Measurements from ENCODE around the gene CACNA2D2. TPM values are rescaled to one million over a fixed set of nuclear protein-coding genes. Genes with fewer than 3 reads are reported as not detected.
"Not testable (repeated sequence)": the region's sequence is repeated elsewhere in the genome, so short reads cannot be mapped to it uniquely, and the experiment has no call there.

The CACNA2D2 gene
- total RNA-seq, 2 experiments from 2014 or later, result 0.78 to 0.95 TPM

GRCh38 chr3:50524746-50525145, 21.3 kb upstream of the CACNA2D2 start:
- POLR2A ChIA-PET, result no interaction called here
- CTCF ChIA-PET, result interaction anchor here (2.9 kb wide), 1 partner anchor 18 kb away, joined by 12 read pairs; no protein-coding TSS in a partner anchor
- Mint-ChIP-seq H3K4me3 (no peak overlapping the region), H3K36me3 (ENCODE audit: low read depth) (no peaks in the 10 kb centered on the region), H3K4me1 (ENCODE audit: low read depth) (peaks cover 8% of the 10 kb centered on the region), H3K27ac (no peak overlapping the region), H3K27me3 (ENCODE audit: low read depth) (peaks cover 12% of the 10 kb centered on the region), H3K9me3 (ENCODE audit: insufficient read depth) (no peaks in the 10 kb centered on the region)
- DNase-seq (no peak), ATAC-seq (no peak)

- Mint-ChIP-seq H3K27ac (no peak overlapping the region), H3K4me1 (ENCODE audit: low read depth) (peaks cover 17% of the 10 kb centered on the region), H3K9me3 (ENCODE audit: insufficient read depth) (no peaks in the 10 kb centered on the region), H3K27me3 (ENCODE audit: low read depth) (peaks cover 4% of the 10 kb centered on the region), H3K4me3 (no peak overlapping the region), H3K36me3 (ENCODE audit: low read depth) (no peaks in the 10 kb centered on the region)
- ChIA-PET POLR2A (no interaction called here), CTCF (interaction anchor here (0.9 to 1.3 kb wide), 3 partner anchors 10 to 93 kb away, joined by 3 read pairs; partner anchors contain the start of gene MAPKAPK3)
- ATAC-seq (no peak), DNase-seq (no peak)
These were observed 19.9 kb upstream of the CACNA2D2 start for GRCh38 chr3:50523279-50523811.

GRCh38 chr3:50521572-50521971, 18.1 kb upstream of the CACNA2D2 start:
- ChIA-PET CTCF (interaction anchor here (1.1 to 2.2 kb wide), 2 partner anchors 83 to 92 kb away, joined by 3 to 8 read pairs; no protein-coding TSS in a partner anchor), POLR2A (no interaction called here)
- Mint-ChIP-seq H3K36me3 (ENCODE audit: low read depth) (no peaks in the 10 kb centered on the region), H3K9me3 (ENCODE audit: insufficient read depth) (no peaks in the 10 kb centered on the region), H3K27ac (no peak overlapping the region), H3K27me3 (ENCODE audit: low read depth) (peaks cover 6% of the 10 kb centered on the region), H3K4me1 (ENCODE audit: low read depth) (peaks cover 17% of the 10 kb centered on the region), H3K4me3 (no peak overlapping the region)
- no peak for DNase-seq
- ATAC-seq, result no peak

- H3K4me3 Mint-ChIP-seq, result no peak overlapping the region
- peaks cover 12% of the 10 kb centered on the region for H3K4me1 Mint-ChIP-seq (ENCODE audit: low read depth)
- no peaks in the 10 kb centered on the region for H3K9me3 Mint-ChIP-seq (ENCODE audit: insufficient read depth)
- peaks cover 6% of the 10 kb centered on the region for H3K27me3 Mint-ChIP-seq (ENCODE audit: low read depth)
- CTCF ChIA-PET, result interaction anchor here (2.2 kb wide), 1 partner anchor 93 kb away, joined by 8 read pairs; no protein-coding TSS in a partner anchor
- no peak for ATAC-seq
- H3K27ac Mint-ChIP-seq, result no peak overlapping the region
- no peaks in the 10 kb centered on the region for H3K36me3 Mint-ChIP-seq (ENCODE audit: low read depth)
- DNase-seq, result no peak
- POLR2A ChIA-PET, result no interaction called here
These were observed 17.4 kb upstream of the CACNA2D2 start for GRCh38 chr3:50520849-50521248.

GRCh38 chr3:50519471-50520089, 16.1 kb upstream of the CACNA2D2 start:
- Mint-ChIP-seq H3K4me1 (ENCODE audit: low read depth) (peaks cover 10% of the 10 kb centered on the region), H3K9me3 (ENCODE audit: insufficient read depth) (no peaks in the 10 kb centered on the region), H3K27ac (no peak overlapping the region), H3K36me3 (ENCODE audit: low read depth) (no peaks in the 10 kb centered on the region), H3K27me3 (ENCODE audit: low read depth) (peaks cover 18% of the 10 kb centered on the region), H3K4me3 (no peak overlapping the region)
- CTCF ChIA-PET, result interaction anchor here (0.8 to 2.4 kb wide), 3 partner anchors 11 to 33 kb away, joined by 3 to 8 read pairs (median 4); no protein-coding TSS in a partner anchor
- DNase-seq (peak; percentile 85), ATAC-seq (peak; percentile 84)
- POLR2A ChIA-PET, result no interaction called here

- Mint-ChIP-seq H3K9me3 (ENCODE audit: insufficient read depth) (no peaks in the 10 kb centered on the region), H3K4me3 (no peak overlapping the region), H3K36me3 (ENCODE audit: low read depth) (no peaks in the 10 kb centered on the region), H3K27me3 (ENCODE audit: low read depth) (peaks cover 23% of the 10 kb centered on the region), H3K4me1 (ENCODE audit: low read depth) (peaks cover 10% of the 10 kb centered on the region), H3K27ac (no peak overlapping the region)
- ChIA-PET CTCF (interaction anchor here (0.8 to 2.4 kb wide), 5 partner anchors 10 to 95 kb away, joined by 3 to 8 read pairs (median 4); no protein-coding TSS in a partner anchor), POLR2A (no interaction called here)
- no peak for ATAC-seq
- DNase-seq, result no peak
These were observed 15.0 kb upstream of the CACNA2D2 start for GRCh38 chr3:50518436-50518835.

GRCh38 chr3:50517721-50518206, 14.3 kb upstream of the CACNA2D2 start:
- Mint-ChIP-seq H3K4me3 (no peak overlapping the region), H3K9me3 (ENCODE audit: insufficient read depth) (no peaks in the 10 kb centered on the region), H3K4me1 (ENCODE audit: low read depth) (peaks cover 10% of the 10 kb centered on the region), H3K36me3 (ENCODE audit: low read depth) (no peaks in the 10 kb centered on the region), H3K27ac (no peak overlapping the region), H3K27me3 (ENCODE audit: low read depth) (peaks cover 23% of the 10 kb centered on the region)
- ChIA-PET POLR2A (no interaction called here), CTCF (interaction anchor here (0.9 to 2.4 kb wide), 3 partner anchors 9 to 96 kb away, joined by 4 to 8 read pairs (median 5); no protein-coding TSS in a partner anchor)
- ATAC-seq, result no peak
- DNase-seq, result no peak

- DNase-seq (no peak), ATAC-seq (no peak)
- no peak overlapping the region for H3K4me3 Mint-ChIP-seq
- no peak overlapping the region for H3K27ac Mint-ChIP-seq
- ChIA-PET POLR2A (no interaction called here), CTCF (no interaction called here)
- H3K9me3 Mint-ChIP-seq (ENCODE audit: insufficient read depth), result no peaks in the 10 kb centered on the region
- H3K27me3 Mint-ChIP-seq (ENCODE audit: low read depth), result peaks cover 23% of the 10 kb centered on the region
- peaks cover 10% of the 10 kb centered on the region for H3K4me1 Mint-ChIP-seq (ENCODE audit: low read depth)
- H3K36me3 Mint-ChIP-seq (ENCODE audit: low read depth), result no peaks in the 10 kb centered on the region
These were observed 13.0 kb upstream of the CACNA2D2 start for GRCh38 chr3:50516440-50516871.

GRCh38 chr3:50515565-50516439, 12.4 kb upstream of the CACNA2D2 start:
- Mint-ChIP-seq H3K27me3 (ENCODE audit: low read depth) (peaks cover 24% of the 10 kb centered on the region), H3K4me1 (ENCODE audit: low read depth) (peaks cover 10% of the 10 kb centered on the region), H3K4me3 (no peak overlapping the region), H3K9me3 (ENCODE audit: insufficient read depth) (no peaks in the 10 kb centered on the region), H3K36me3 (ENCODE audit: low read depth) (no peaks in the 10 kb centered on the region), H3K27ac (no peak overlapping the region)
- peak; percentile 52 for ATAC-seq
- ChIA-PET POLR2A (no interaction called here), CTCF (no interaction called here)
- peak; percentile 28 for DNase-seq

GRCh38 chr3:50512908-50513307, 9.5 kb upstream of the CACNA2D2 start:
- H3K36me3 Mint-ChIP-seq (ENCODE audit: low read depth); ATAC-seq; DNase-seq; H3K9me3 Mint-ChIP-seq (ENCODE audit: insufficient read depth); H3K4me1 Mint-ChIP-seq (ENCODE audit: low read depth); H3K27ac Mint-ChIP-seq; POLR2A ChIA-PET; H3K4me3 Mint-ChIP-seq: not testable (repeated sequence)
- H3K27me3 Mint-ChIP-seq (ENCODE audit: low read depth), result peaks cover 25% of the 10 kb centered on the region
- CTCF ChIA-PET, result interaction anchor here (1.0 to 1.3 kb wide), 3 partner anchors 10 to 55 kb away, joined by 3 to 5 read pairs (median 3); no protein-coding TSS in a partner anchor

GRCh38 chr3:50512131-50512530, 8.7 kb upstream of the CACNA2D2 start:
- Mint-ChIP-seq H3K36me3 (ENCODE audit: low read depth) (no peaks in the 10 kb centered on the region), H3K4me1 (ENCODE audit: low read depth) (peaks cover 5% of the 10 kb centered on the region), H3K9me3 (ENCODE audit: insufficient read depth) (no peaks in the 10 kb centered on the region), H3K27ac (no peak overlapping the region), H3K27me3 (ENCODE audit: low read depth) (peaks cover 25% of the 10 kb centered on the region), H3K4me3 (no peak overlapping the region)
- ChIA-PET POLR2A (no interaction called here), CTCF (interaction anchor here (1.3 kb wide), 1 partner anchor 54 kb away, joined by 3 read pairs; no protein-coding TSS in a partner anchor)
- ATAC-seq (no peak), DNase-seq (no peak)
